IMR-90 (cell line): ENCODE measurements around the gene SAMHD1. TPM values are rescaled to one million over a fixed set of nuclear protein-coding genes. Genes with fewer than 3 reads are reported as not detected.
"Not testable (repeated sequence)": the region's sequence is repeated elsewhere in the genome, so short reads cannot be mapped to it uniquely, and the experiment has no call there.

ENCODE experiments used
- ATAC-seq: fragments of 200-7000 bp; cut with Tn5 transposase; 2 replicates; pipeline ENCODE4 v1.9.1; 2020; ENCODE audit warnings: low read depth, mild to moderate bottlenecking, moderate library complexity
- BruUV-seq: library from RNA; stranded (reverse); fragments of 400-500 nt; replicated peaks from 2 replicates; lab custom pipeline; 2021; lab: Mats Ljungman, UMichigan
- CTCF ChIA-PET: fragments of 300-600 bp; formaldehyde crosslinking; extraction: SDS; loops from one replicate; lab custom pipeline; 2021; ENCODE audit warnings: antibody characterized with exemption; lab: Yijun Ruan, JAX
- POLR2A ChIA-PET: fragments of 300-600 bp; sonication (Branson Sonifier 250); formaldehyde crosslinking; loops from one replicate; lab custom pipeline; 2022; ENCODE audit warnings: antibody characterized with exemption; ENCODE audit not compliant: unreplicated experiment; lab: Charles Lee
- DNase-seq: peaks from one replicate; pipeline ENCODE4 v3.0.0; 2013
- H2AFZ ChIP-seq: replicated peaks from 2 replicates; pipeline ENCODE3; 2013; ENCODE audit warnings: low read length, mild to moderate bottlenecking; ENCODE audit not compliant: poor library complexity
- H2AK5ac ChIP-seq: 2 replicates; pipeline ENCODE4 v1.6.1; 2013; ENCODE audit warnings: low read depth, low read length, inconsistent platforms
- H2AK9ac ChIP-seq: replicated peaks from 2 replicates; pipeline ENCODE3; 2013; ENCODE audit warnings: mild to moderate bottlenecking, low read depth, low read length, moderate library complexity; ENCODE audit not compliant: poor library complexity
- H2BK120ac ChIP-seq: 2 replicates; pipeline ENCODE4 v1.6.1; 2013; ENCODE audit warnings: low read depth, low read length, inconsistent platforms
- H2BK15ac ChIP-seq: 3 replicates; pipeline ENCODE4 v1.6.1; 2013; ENCODE audit warnings: low read depth, low read length, inconsistent platforms
- H2BK20ac ChIP-seq: 2 replicates; pipeline ENCODE4 v1.6.1; 2013; ENCODE audit warnings: low read depth, mild to moderate bottlenecking, inconsistent platforms, low read length, moderate library complexity
- H2BK5ac ChIP-seq: 2 replicates; pipeline ENCODE4 v1.6.1; 2013; ENCODE audit warnings: mild to moderate bottlenecking, low read depth, low read length, inconsistent platforms; ENCODE audit not compliant: poor library complexity, severe bottlenecking
- H3K14ac ChIP-seq: replicated peaks from 2 replicates; pipeline ENCODE4 v1.6.1; 2013; ENCODE audit warnings: low read depth, low read length, inconsistent platforms
- H3K18ac ChIP-seq: 2 replicates; pipeline ENCODE4 v1.6.1; 2013; ENCODE audit warnings: low read depth, low read length, control low read depth
- H3K23ac ChIP-seq: 2 replicates; pipeline ENCODE4 v1.6.1; 2013; ENCODE audit warnings: low read depth, low read length, inconsistent platforms
- H3K27ac ChIP-seq: 2 replicates; pipeline ENCODE4 v1.5.1; 2013; ENCODE audit warnings: mild to moderate bottlenecking, control low read depth, low read length; ENCODE audit not compliant: insufficient read depth
- H3K27me3 ChIP-seq: 2 replicates; pipeline ENCODE4 v1.6.1; 2013; ENCODE audit warnings: low read length; ENCODE audit not compliant: control insufficient read depth, insufficient read depth
- H3K36me3 ChIP-seq: 2 replicates; pipeline ENCODE4 v1.6.1; 2013; ENCODE audit warnings: low read length, mixed read lengths; ENCODE audit not compliant: control insufficient read depth, insufficient read depth
- H3K4ac ChIP-seq: 2 replicates; pipeline ENCODE4 v1.6.1; 2013; ENCODE audit warnings: low read depth, low read length, inconsistent platforms
- H3K4me1 ChIP-seq: 2 replicates; pipeline ENCODE4 v1.6.1; 2013; ENCODE audit warnings: low read length, mixed read lengths; ENCODE audit not compliant: control insufficient read depth, insufficient read depth
- H3K4me2 ChIP-seq: 2 replicates; pipeline ENCODE4 v1.6.1; 2013; ENCODE audit warnings: low read depth, mild to moderate bottlenecking, control low read depth, low read length, moderate library complexity
- H3K4me3 ChIP-seq: 2 replicates; pipeline ENCODE4 v1.5.1; 2013; ENCODE audit warnings: low read depth, mild to moderate bottlenecking, control low read depth, low read length, moderate library complexity; ENCODE audit not compliant: insufficient read depth
- H3K56ac ChIP-seq: 2 replicates; pipeline ENCODE4 v1.6.1; 2013; ENCODE audit warnings: low read length, inconsistent platforms; ENCODE audit not compliant: insufficient read depth; ENCODE audit errors: extremely low read depth
- H3K79me1 ChIP-seq, 2 experiments: 2 replicates each; pipeline ENCODE4 v1.6.1; 2013; ENCODE audit warnings: low read length in 2 of 2, inconsistent platforms in 1 of 2, low read depth in 1 of 2
- H3K9ac ChIP-seq: 2 replicates; pipeline ENCODE4 v1.6.1; 2013; ENCODE audit warnings: low read depth, low read length, control low read depth
- H3K9me1 ChIP-seq: 2 replicates; pipeline ENCODE4 v1.6.1; 2013; ENCODE audit warnings: low read length, inconsistent platforms; ENCODE audit not compliant: insufficient read depth
- H3K9me3 ChIP-seq: 2 replicates; pipeline ENCODE4 v1.6.1; 2013; ENCODE audit warnings: low read length; ENCODE audit not compliant: control insufficient read depth, insufficient read depth
- H4K20me1 ChIP-seq: 2 replicates; pipeline ENCODE4 v1.6.1; 2013; ENCODE audit warnings: low read length, inconsistent platforms; ENCODE audit not compliant: insufficient read depth
- H4K5ac ChIP-seq: 2 replicates; pipeline ENCODE4 v1.6.1; 2013; ENCODE audit warnings: mild to moderate bottlenecking, low read depth, low read length, control low read depth
- H4K8ac ChIP-seq, 2 experiments: 2 replicates each; pipeline ENCODE4 v1.6.1; 2013; ENCODE audit warnings: low read depth in 2 of 2, low read length in 2 of 2, control low read depth in 1 of 2, inconsistent platforms in 1 of 2
- H4K91ac ChIP-seq: 2 replicates; pipeline ENCODE4 v1.6.1; 2013; ENCODE audit warnings: low read depth, low read length, inconsistent platforms; ENCODE audit not compliant: insufficient read depth
- MXI1 ChIP-seq: IDR thresholded peaks from 2 replicates; pipeline ENCODE4 v1.6.1; 2012; ENCODE audit warnings: low read depth, mild to moderate bottlenecking, low read length, moderate library complexity, borderline replicate concordance
- WGBS, 2 experiments: methylation state at CpG; one replicate each; pipeline versions ENCODE4 v1.1.5 to v1.1.7; 2013; ENCODE audit warnings: missing lambda C conversion rate in 2 of 2; ENCODE audit not compliant: insufficient read length in 1 of 2; ENCODE audit errors: extremely low coverage in 2 of 2; 5-methylcytosine and 5-hydroxymethylcytosine counted together
- dilution Hi-C: fragments of 300-500 bp; cut with HindIII; formaldehyde crosslinking; loops from one replicate; pipeline ENCODE4 v1.14.3; 2018; ENCODE audit warnings: low sequenced_read_pairs; ENCODE audit not compliant: unreplicated experiment
- in situ Hi-C: fragments of 300-500 bp; cut with MboI; formaldehyde crosslinking; loops from 3 replicates; pipeline ENCODE4 v1.14.3; 2019; ENCODE audit warnings: low sequenced_read_pairs, inconsistent platforms, mixed read lengths
- intact Hi-C: fragments of 100-400 bp; cut with micrococcal nuclease; formaldehyde crosslinking; loops from 2 replicates; pipeline ENCODE4 v1.10.0; 2022
- polyA plus RNA-seq, 3 experiments: library from polyadenylated mRNA; depleted of rRNA; stranded (reverse); fragments of >200 nt; gene quantifications; 2 replicates each; pipeline ENCODE4 v1.2.3, GENCODE V29; 2012; ENCODE audit warnings: low replicate concordance in 1 of 3
- total RNA-seq: library from RNA; depleted of rRNA; stranded (reverse); fragments of >200 nt; gene quantifications from 2 replicates; pipeline ENCODE4 v1.2.3, GENCODE V29; 2012

Gene SAMHD1
- total and polyA plus RNA-seq, 2 of the 4 experiments (the other 2 are of a cell fraction): 6.3 to 14.9 TPM

DNA sequence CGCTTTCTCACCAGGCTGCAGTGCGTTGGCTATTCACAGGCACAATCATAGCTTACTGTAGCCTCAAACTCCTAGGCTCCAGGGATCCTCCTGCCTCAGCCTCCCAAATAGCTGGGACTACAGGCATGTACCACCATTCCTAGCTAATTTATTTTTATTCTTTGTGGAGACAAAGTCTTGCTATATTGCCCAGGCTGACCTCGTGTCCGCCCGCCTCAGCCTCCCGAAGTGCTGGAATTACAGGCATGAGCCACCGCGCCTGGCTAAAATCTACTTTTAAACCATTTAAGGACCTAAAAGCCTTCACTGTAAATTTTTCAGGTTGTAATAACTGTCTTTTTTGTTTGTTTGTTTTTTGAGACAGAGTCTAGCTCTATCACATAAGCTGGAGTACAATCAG, 15.2 kb downstream of the SAMHD1 start:
- Histone ChIP-seq H3K4me3 (no peak overlapping the region), H3K9me3 (no peaks in the 10 kb centered on the region), H2BK120ac (no peak overlapping the region), H2BK20ac (no peak overlapping the region), H3K23ac (no peak overlapping the region), H3K27ac (no peak overlapping the region), H2BK5ac (no peak overlapping the region), H2AK5ac (no peak overlapping the region), H2AK9ac (no peak overlapping the region), H3K56ac (no peak overlapping the region), H3K27me3 (no peaks in the 10 kb centered on the region), H3K36me3 (0 out of 2 replicates have a peak, but pooled peaks cover 1% of the 10 kb centered on the region), H2AFZ (no peak overlapping the region), H4K8ac (no peak overlapping the region), H3K18ac (no peak overlapping the region), H4K20me1 (no peaks in the 10 kb centered on the region), H3K9me1 (no peaks in the 10 kb centered on the region), H4K91ac (no peak overlapping the region), H3K14ac (no peak overlapping the region), H2BK15ac (no peak overlapping the region), H3K4me1 (peaks cover 1% of the 10 kb centered on the region; the same call in 1 of the 2 replicates), H3K79me1 (no peaks in the 10 kb centered on the region), H3K4ac (no peak overlapping the region), H3K4me2 (no peak overlapping the region), H3K9ac (no peak overlapping the region), H4K5ac (no peak overlapping the region)
- WGBS, 2 experiments: no CpG with 5 or more reads among the region's 8 CpGs
- ATAC-seq (no peak), DNase-seq (no peak)
- intact Hi-C loops: no loop called here
- BruUV-seq: no TSS peak
- dilution Hi-C loops: no loop called here
- ChIA-PET POLR2A (no interaction called here), CTCF (no interaction called here)
- TF ChIP-seq MXI1: no peak
- in situ Hi-C loops: no loop called here

- BruUV-seq, H4K5ac ChIP-seq, H3K4me1 ChIP-seq, H3K79me1 ChIP-seq, H3K4me3 ChIP-seq, H2BK15ac ChIP-seq, dilution Hi-C loops, POLR2A ChIA-PET, H3K23ac ChIP-seq, H3K27ac ChIP-seq, H3K9me1 ChIP-seq, H2BK120ac ChIP-seq, intact Hi-C loops, H2BK20ac ChIP-seq, H2AFZ ChIP-seq, ATAC-seq, in situ Hi-C loops, H3K36me3 ChIP-seq, H3K4me2 ChIP-seq, H3K14ac ChIP-seq, H4K20me1 ChIP-seq, H3K4ac ChIP-seq, H4K91ac ChIP-seq, H3K9ac ChIP-seq, H2AK5ac ChIP-seq, H2AK9ac ChIP-seq, H3K18ac ChIP-seq, DNase-seq, H3K56ac ChIP-seq, H3K9me3 ChIP-seq, H4K8ac ChIP-seq, H3K27me3 ChIP-seq, H2BK5ac ChIP-seq: not testable (repeated sequence)
- 93% methylated on average over 5 of the region's 16 CpGs; no CpG with 5 or more reads in 1 of the 2 experiments for WGBS, 2 experiments
- CTCF ChIA-PET: interaction anchor here (1.0 kb wide), 1 partner anchor 14 kb away, joined by 6 read pairs; no protein-coding TSS in a partner anchor
These were observed 17.9 kb downstream of the SAMHD1 start for GRCh38 chr20:36933571-36933970.
